ENCODE results near the gene CHCHD5.

Gene CHCHD5

DNA sequence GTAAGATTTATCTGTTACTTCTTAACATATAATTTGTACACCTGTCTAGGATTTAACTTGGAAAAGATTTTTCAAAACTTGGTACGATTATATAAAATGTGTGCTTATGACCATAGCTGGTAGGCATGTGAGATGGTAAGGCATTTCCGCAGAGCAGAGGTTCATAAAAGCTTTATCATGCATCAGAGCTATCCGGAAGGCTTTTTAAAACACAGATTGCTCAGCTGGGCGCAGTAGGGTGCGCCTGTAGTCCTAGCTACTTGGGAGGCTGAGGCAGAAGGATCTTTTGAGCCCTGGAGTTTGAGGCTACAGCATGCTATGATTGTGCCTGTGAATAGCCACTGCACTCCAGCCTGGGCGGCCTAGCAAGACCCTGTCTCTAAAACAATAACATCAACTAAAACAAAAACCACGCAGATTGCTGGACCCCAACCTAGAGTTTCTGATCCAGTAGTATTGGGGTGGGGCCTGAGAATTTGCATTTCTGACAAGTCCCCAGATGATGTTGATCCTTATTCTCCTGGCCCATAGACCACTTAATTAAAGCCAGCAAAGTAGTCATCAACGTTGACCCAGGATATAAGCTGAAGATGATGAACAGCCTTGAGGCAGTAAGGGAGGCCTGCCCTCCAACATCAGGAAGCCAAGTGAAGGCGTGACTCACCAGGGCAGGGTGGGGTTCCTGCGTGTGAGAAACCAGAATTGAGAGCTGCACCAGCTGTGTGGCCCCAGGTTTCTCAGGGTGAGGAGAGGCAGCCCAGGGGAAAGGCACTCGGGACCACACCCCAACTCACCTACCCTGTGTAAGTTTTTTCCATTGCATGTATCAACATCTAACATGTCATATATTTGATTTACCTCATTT lies 39.7 kb downstream of the CHCHD5 start:
- DNase-seq: peak; percentile 47 to 78
- no peak for TF ChIP-seq GATA1 (IDR thresholded peaks at IDR 0.05; ENCODE audit: low read depth, low read length)
- TF ChIP-seq POLR2A (IDR thresholded peaks at IDR 0.05; ENCODE audit: low read length): no peak

DNA sequence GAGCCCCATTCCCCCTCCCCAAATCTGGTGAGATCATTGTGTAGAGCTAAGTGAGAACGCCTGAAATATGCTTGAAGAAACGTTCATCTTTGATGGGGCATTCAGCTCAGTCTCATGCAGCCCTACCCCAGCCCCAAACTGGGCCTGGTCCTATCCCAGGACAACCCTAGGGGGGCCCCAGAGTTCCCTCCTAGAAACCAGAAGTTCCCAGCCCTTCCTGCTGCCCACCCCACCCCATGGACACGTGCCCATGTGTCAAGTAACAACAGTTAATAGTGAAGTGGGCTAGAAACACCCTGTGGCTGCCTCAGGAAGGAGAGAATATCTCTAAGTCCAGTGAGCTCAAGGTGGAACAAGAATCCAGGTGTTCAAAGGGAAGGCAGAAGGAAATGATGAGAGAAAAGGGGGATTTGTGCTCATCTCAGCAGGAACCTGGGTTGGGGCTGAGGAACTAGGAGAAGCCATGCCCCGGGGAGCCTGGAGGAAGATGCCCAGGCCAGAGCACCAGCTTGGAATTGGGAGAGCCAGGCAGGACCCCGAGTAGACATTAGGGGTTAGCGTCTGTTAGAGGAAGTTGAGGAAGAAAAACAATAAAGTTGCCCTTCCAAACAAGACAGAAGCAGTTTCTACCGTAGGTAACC lies 41.2 kb downstream of the CHCHD5 start:
- no peak for DNase-seq
- TF ChIP-seq POLR2A (IDR thresholded peaks at IDR 0.05; ENCODE audit: low read length): no peak
- no peak for TF ChIP-seq GATA1 (IDR thresholded peaks at IDR 0.05; ENCODE audit: low read depth, low read length)

DNA sequence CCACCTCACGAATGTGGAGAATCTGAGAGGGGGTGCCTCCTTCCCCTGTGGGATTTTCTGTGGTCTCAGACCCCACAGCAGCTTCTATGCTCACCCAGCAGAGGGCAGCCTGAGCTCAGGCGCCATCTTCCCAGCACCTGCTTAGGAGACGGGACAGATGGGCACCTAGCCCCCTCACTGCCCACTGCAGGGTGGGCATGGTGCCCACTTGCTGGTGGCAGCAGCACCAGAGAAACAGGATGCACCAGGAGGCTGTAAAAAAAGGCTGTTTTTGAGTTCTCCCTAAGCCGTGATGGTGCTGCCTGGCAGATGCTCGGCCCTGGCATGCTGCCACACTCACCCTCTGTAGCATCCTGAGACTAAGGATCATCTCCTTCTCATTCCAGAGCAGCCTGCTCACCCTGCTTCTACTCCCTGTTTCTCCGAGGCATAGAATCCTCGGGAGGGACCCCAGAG lies 42.2 kb downstream of the CHCHD5 start:
- TF ChIP-seq POLR2A (IDR thresholded peaks at IDR 0.05; ENCODE audit: low read length): no peak
- TF ChIP-seq GATA1 (IDR thresholded peaks at IDR 0.05; ENCODE audit: low read depth, low read length): no peak
- DNase-seq: peak; percentile 58 to 77

DNA sequence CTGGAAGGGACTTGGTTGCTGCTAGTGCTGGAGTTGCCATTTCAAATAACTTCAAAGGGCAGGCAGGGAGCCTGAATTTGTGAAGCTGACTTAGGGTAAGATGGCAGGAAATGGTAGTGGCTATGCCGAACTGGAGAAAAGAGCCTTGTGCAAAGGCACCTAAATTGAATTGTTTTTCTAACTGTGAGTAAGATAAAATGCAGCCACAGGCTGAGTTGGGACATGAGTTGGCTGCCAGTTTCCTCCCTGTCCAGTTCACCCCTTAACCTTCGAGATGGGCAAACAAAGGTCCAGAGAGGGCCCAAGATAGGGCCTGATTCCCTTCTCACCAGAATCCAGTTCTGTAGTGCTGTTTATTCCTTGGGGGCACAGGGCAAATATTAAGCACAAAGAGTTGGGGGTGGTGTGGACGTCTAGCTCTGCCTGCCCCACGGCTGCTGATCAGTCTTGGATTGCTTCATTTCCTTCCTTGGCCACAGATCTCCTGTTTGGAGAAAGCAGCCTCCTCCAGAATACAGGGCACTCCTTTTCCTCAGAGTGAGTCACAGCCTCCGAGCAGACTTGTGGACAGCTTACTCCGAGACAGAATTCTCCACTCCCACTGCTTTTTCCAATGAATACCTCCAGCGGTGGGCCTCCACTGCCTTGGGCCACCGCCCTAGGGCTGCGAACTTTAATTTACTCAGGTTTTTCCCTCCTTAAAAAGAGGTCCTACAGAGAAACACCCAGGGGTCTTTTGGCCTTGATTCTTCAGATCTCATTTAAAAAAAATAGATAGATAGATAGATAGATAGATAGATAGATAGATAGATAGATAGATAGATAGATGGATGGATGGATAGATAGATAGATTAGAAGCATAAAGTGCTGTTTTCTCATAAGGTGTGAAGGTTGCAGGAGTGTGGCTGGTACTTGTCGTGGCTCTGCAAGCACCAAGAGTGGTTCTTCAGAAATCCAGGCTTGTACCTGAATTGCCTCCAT lies 42.9 kb downstream of the CHCHD5 start:
- DNase-seq: no peak
- TF ChIP-seq POLR2A (IDR thresholded peaks at IDR 0.05; ENCODE audit: low read length) (no peak), GATA1 (IDR thresholded peaks at IDR 0.05; ENCODE audit: low read depth, low read length) (no peak)

DNA sequence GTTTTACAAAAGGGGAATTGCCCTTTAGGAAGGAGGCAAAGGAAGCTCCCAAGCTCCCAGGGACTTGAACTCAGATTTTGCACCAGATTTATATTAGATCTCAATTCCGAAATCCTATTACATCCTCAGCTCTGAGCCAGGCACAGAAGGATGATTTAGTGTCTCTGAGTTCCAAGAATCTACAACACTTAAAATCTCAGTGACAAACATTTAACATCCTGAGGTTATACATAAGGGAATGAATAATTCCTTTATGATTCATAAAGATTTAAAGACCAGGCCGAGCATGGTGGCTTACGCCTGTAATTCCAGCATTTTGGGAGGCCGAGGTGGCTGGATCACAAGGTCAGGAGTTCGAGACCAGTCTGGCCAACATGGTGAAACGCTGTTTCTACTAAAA lies 44.8 kb downstream of the CHCHD5 start:
- DNase-seq: no peak
- TF ChIP-seq POLR2A (IDR thresholded peaks at IDR 0.05; ENCODE audit: low read length): no peak
- no peak for TF ChIP-seq GATA1 (IDR thresholded peaks at IDR 0.05; ENCODE audit: low read depth, low read length)

DNA sequence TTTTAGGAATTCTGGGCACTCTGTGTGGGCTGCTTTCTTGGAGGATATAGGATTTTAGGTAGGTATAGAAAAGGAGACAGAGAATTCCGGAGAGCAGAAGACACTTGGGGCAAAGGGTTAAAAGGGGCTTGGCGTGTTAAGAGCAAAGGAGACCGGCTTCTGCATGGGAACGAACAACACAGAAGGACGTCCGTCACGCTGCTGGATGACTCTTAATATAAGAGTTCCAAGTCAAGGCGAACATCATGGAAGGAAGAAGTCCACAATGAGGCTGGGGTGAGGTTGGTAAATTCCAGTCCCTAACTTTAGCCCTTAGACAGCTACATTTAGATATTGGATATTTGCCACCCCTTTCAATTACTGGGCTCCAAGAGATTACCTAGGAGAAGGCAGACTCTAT lies 45.4 kb downstream of the CHCHD5 start:
- no peak for TF ChIP-seq POLR2A (IDR thresholded peaks at IDR 0.05; ENCODE audit: low read length)
- TF ChIP-seq GATA1 (IDR thresholded peaks at IDR 0.05; ENCODE audit: low read depth, low read length): no peak

DNA sequence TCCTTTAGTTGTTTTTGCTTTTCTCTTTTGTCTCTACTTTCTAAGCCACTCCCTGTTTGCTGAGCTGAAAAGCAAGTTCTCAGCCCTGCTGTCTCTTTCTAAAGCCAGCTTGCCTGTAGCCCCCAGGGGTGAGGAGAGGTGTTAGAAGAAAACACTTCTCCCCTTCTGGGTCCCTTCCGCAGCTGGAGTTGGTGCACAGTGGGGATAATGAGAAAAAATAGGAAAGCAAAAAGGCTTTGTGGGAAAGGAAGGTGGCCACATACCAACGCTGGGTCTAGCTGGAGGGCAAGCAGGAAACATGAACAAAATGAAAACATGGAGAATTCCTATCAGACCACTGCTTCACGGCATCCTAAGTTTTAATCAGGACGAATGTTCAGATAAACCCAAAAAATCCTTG lies 45.9 kb downstream of the CHCHD5 start:
- TF ChIP-seq POLR2A (IDR thresholded peaks at IDR 0.05; ENCODE audit: low read length) (no peak), GATA1 (IDR thresholded peaks at IDR 0.05; ENCODE audit: low read depth, low read length) (no peak)
- no peak for DNase-seq

More for the DNA sequence above, 45.4 kb downstream of the CHCHD5 start:
- no peak for DNase-seq

DNA sequence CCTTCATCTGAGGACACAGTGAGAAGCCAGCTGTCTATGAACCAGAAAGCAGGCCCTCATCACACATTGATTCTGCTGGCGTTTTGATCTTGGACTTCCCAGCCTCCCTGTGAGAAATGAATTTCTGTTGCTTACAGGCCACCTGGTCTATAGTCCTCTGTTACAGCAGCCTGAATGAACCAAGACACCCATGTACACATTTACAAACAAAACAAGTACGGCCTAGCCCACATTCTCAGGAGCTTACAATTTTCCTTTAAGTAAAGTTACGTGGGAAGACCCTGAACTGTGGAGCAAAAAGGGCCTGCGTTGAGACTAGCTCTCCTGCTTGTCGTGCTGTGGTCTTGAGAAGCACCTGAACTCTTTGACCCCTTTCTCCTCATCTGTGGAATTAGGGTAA lies 49.3 kb downstream of the CHCHD5 start:
- TF ChIP-seq GATA1 (IDR thresholded peaks at IDR 0.05; ENCODE audit: low read depth, low read length): no peak
- no peak for TF ChIP-seq POLR2A (IDR thresholded peaks at IDR 0.05; ENCODE audit: low read length)
- DNase-seq: no peak

DNA sequence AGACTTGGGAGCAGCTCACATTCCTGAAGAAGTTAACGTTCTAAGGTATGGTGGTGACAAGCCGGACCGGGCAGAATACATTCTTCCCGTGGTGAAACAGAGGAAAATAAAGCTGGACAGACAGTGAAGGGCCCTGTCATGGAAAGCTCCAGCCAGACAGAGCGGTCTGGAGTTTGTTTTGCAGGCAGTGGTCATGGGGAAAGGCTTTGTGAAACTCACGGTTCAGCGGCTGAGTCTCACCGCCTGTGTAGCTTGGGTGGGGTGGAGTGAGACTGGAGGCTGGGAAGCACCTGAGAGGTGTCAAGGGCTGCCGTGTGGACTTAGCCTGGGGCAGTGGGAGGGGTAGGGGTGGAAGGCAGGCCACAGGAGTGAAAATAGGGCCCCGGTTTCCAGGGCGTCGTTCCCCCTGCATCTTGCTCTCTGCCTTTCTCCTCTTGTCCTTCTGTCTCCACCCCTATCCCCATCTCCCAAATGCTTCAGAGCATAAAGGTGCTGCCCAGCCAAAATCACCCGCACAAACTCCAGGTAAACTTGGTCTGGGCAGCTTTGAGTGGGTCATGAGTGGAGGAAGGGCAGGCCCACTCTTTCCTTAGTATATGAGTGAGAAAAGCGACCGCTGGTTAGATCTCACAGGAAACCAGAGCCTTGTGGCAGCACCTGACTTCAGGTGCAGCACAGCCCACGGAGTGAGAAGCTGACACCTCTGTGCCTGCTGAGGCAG lies 49.9 kb downstream of the CHCHD5 start:
- no peak for DNase-seq
- TF ChIP-seq GATA1 (IDR thresholded peaks at IDR 0.05; ENCODE audit: low read depth, low read length) (no peak), POLR2A (IDR thresholded peaks at IDR 0.05; ENCODE audit: low read length) (no peak)

DNA sequence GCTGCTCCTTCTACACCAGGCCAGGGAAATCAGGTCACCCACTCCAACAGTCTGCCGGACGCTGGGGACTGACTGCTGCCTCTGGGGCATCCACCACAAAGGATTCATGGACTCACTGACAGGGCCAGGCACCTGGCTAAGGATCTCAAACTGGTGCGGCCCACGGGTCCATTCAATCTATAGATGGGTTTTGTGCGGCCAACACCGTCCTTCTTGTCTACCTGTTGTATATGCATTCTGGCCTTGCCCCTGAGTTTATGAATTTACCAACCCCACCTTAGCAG lies 50.4 kb downstream of the CHCHD5 start:
- no peak for DNase-seq
- TF ChIP-seq POLR2A (IDR thresholded peaks at IDR 0.05; ENCODE audit: low read length): no peak
- TF ChIP-seq GATA1 (IDR thresholded peaks at IDR 0.05; ENCODE audit: low read depth, low read length): no peak

DNA sequence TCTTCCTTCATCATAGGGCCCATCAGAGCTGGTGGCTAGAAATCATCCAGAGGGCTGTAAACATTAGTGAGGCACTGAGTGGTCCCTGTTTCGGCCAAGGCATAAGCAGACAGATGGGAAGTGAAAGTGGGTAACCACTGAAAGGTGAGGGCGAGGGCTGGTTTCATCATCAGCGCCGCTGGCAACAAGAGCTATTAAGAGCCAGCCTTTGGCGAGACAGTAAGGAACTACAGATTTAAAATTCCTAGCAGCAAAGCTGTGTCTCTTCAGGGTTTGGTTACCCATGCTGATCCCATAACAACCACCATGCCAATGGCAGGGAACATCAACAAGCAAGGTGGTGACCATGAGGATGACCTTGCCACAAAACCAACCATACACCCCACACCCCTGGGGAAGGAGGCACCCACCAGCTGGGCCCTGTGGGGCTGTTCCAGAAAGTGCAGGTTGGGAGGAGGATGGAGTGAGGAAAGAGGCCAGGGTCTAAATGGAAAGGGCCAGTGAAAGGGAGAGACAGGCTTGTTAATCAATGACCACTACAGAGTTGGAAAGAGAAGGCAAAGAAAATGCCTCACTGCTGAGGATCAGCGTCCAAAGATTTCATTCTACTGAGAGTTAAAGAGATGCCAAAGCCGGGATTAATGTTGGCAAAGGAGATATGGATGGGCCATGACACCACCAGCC lies 52.3 kb downstream of the CHCHD5 start:
- DNase-seq: no peak
- TF ChIP-seq GATA1 (IDR thresholded peaks at IDR 0.05; ENCODE audit: low read depth, low read length) (no peak), POLR2A (IDR thresholded peaks at IDR 0.05; ENCODE audit: low read length) (no peak)

DNA sequence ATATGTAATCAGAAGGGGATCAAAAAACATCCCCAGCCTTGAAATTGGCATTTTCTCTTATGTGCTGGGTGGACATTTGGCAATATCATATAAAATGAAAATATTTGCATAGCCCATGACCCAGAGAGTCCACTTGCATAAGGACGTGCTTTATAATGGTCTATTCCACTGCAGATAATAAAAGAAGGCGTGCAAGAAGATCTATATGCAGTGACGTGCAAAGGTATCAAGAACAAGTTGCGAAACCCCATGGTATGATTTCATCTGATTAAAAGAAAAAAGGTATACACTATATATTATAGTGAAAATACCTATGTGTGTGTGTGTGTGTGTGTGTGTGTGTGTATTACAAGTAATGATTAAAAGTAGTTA lies 52.9 kb downstream of the CHCHD5 start:
- no peak for TF ChIP-seq POLR2A (IDR thresholded peaks at IDR 0.05; ENCODE audit: low read length)
- no peak for TF ChIP-seq GATA1 (IDR thresholded peaks at IDR 0.05; ENCODE audit: low read depth, low read length)
- DNase-seq: no peak
